Fibroblast of lung (primary cell): ENCODE data around the gene SLC24A3. TPM values are rescaled to one million over a fixed set of nuclear protein-coding genes. Genes with fewer than 3 reads are reported as not detected.
A peak's percentile ranks its signal among the peaks of the same experiment; 100 is the strongest.

Source experiments
- DNase-seq, 2 donors: peaks; one replicate each; pipeline versions ENCODE4 v3.0.0 to v3.0.0-alpha.2; 2010; ENCODE audit warnings: low read depth in 2 of 2
- H2AFZ ChIP-seq: 2 replicates; pipeline ENCODE4 v1.5.1; 2012; ENCODE audit warnings: low read length, control low read depth, inconsistent platforms
- H3K27ac ChIP-seq: 2 replicates; pipeline ENCODE4 v1.5.1; 2011; ENCODE audit warnings: low read length, control low read depth; ENCODE audit not compliant: insufficient read depth
- H3K27me3 ChIP-seq: 2 replicates; pipeline ENCODE4 v1.5.1; 2011; ENCODE audit warnings: mild to moderate bottlenecking, low read length; ENCODE audit not compliant: control insufficient read depth, insufficient read depth
- H3K36me3 ChIP-seq: 2 replicates; pipeline ENCODE4 v1.5.1; 2011; ENCODE audit warnings: low read length; ENCODE audit not compliant: control insufficient read depth, insufficient read depth
- H3K4me1 ChIP-seq: 2 replicates; pipeline ENCODE4 v1.5.1; 2011; ENCODE audit warnings: low read length; ENCODE audit not compliant: control insufficient read depth, insufficient read depth; ENCODE audit errors: extremely low read depth
- H3K4me2 ChIP-seq: 2 replicates; pipeline ENCODE4 v1.5.1; 2011; ENCODE audit warnings: low read length, control low read depth; ENCODE audit not compliant: insufficient read depth; ENCODE audit errors: extremely low read depth
- H3K4me3 ChIP-seq, 4 experiments: fragments of 200-600 bp in 1 of 4; sonication (generic) in 1 of 4; replicated peaks in 1 of 4; 2 replicates each; pipeline ENCODE4 v1.5.1; 2011 to 2016; ENCODE audit warnings: low read length in 4 of 4, low read depth in 3 of 4, mild to moderate bottlenecking in 3 of 4, control low read depth in 2 of 4, inconsistent platforms in 1 of 4, mixed read lengths in 1 of 4; ENCODE audit not compliant: insufficient read depth in 1 of 4; ENCODE audit errors: control extremely low read depth in 1 of 4
- H3K79me2 ChIP-seq: 2 replicates; pipeline ENCODE4 v1.5.1; 2012; ENCODE audit warnings: mild to moderate bottlenecking, low read length, inconsistent platforms; ENCODE audit not compliant: control insufficient read depth, insufficient read depth
- H3K9ac ChIP-seq: 2 replicates; pipeline ENCODE4 v1.5.1; 2011; ENCODE audit warnings: mild to moderate bottlenecking, low read length, control low read depth; ENCODE audit not compliant: insufficient read depth
- H3K9me3 ChIP-seq: 2 replicates; pipeline ENCODE4 v1.5.1; 2012; ENCODE audit warnings: low read depth, low read length; ENCODE audit not compliant: control insufficient read depth, insufficient read depth
- H4K20me1 ChIP-seq: 2 replicates; pipeline ENCODE4 v1.5.1; 2011; ENCODE audit warnings: low read length; ENCODE audit not compliant: control insufficient read depth, insufficient read depth; ENCODE audit errors: extremely low read depth
- EZH2 ChIP-seq: IDR thresholded peaks from 2 replicates; pipeline ENCODE4 v1.5.1; 2012; ENCODE audit warnings: low read length, control low read depth, mild to moderate bottlenecking; ENCODE audit errors: missing control alignments
- polyA plus RNA-seq, 2 donors: library from polyadenylated mRNA; depleted of rRNA in 1 of 2; stranded (reverse) in 1 of 2; unstranded in 1 of 2; fragments of >200 nt; gene quantifications; 2 replicates each; pipeline ENCODE4 v1.2.1, GENCODE V29; 2011 to 2012; ENCODE audit warnings: missing spikeins in 1 of 2
- total RNA-seq: library from RNA; depleted of rRNA; stranded (reverse); fragments of >200 nt; gene quantifications from 2 replicates; pipeline ENCODE4 v1.2.1, GENCODE V29; 2014
- TF ChIP-seq, protein P1 (sequence below), 2 donors: IDR thresholded peaks in 1 of 2; conservative IDR thresholded peaks in 1 of 2; 1 replicate in 1 of 2; 2 replicates in 1 of 2; pipeline ENCODE4 v1.5.1; 2011 to 2012; ENCODE audit warnings: low read length in 2 of 2, control low read depth in 1 of 2, inconsistent platforms in 1 of 2, low read depth in 1 of 2, mild to moderate bottlenecking in 1 of 2

SLC24A3 gene
- total and polyA plus RNA-seq, 2 donors (not counting 1 experiment from before 2014, with no cell fraction given) = 0.03 to 1.8 TPM

GRCh38 chr20:19449051-19449450, 236.6 kb downstream of the SLC24A3 start:
- H3K4me2 ChIP-seq = no peak overlapping the region
- H3K9me3 ChIP-seq = no peaks in the 10 kb centered on the region
- no peaks in the 10 kb centered on the region for H3K36me3 ChIP-seq
- H3K27ac ChIP-seq = no peak overlapping the region
- peak in 1 of 2 donors; percentile 6 for DNase-seq
- no peak for TF ChIP-seq EZH2
- TF ChIP-seq, protein P1, sequence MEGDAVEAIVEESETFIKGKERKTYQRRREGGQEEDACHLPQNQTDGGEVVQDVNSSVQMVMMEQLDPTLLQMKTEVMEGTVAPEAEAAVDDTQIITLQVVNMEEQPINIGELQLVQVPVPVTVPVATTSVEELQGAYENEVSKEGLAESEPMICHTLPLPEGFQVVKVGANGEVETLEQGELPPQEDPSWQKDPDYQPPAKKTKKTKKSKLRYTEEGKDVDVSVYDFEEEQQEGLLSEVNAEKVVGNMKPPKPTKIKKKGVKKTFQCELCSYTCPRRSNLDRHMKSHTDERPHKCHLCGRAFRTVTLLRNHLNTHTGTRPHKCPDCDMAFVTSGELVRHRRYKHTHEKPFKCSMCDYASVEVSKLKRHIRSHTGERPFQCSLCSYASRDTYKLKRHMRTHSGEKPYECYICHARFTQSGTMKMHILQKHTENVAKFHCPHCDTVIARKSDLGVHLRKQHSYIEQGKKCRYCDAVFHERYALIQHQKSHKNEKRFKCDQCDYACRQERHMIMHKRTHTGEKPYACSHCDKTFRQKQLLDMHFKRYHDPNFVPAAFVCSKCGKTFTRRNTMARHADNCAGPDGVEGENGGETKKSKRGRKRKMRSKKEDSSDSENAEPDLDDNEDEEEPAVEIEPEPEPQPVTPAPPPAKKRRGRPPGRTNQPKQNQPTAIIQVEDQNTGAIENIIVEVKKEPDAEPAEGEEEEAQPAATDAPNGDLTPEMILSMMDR (conservative IDR thresholded peaks at IDR 0.05 in 1 of 2, IDR thresholded peaks at IDR 0.05 in 1 of 2; ENCODE audit: low read depth in 1 of 2, low read length in 2 of 2) = no peak
- no peaks in the 10 kb centered on the region for H3K27me3 ChIP-seq
- no peaks in the 10 kb centered on the region for H3K79me2 ChIP-seq
- no peaks in the 10 kb centered on the region for H4K20me1 ChIP-seq
- no peak overlapping the region for H2AFZ ChIP-seq
- H3K9ac ChIP-seq = no peak overlapping the region
- H3K4me3 ChIP-seq = no peak overlapping the region
- H3K4me1 ChIP-seq = no peaks in the 10 kb centered on the region

DNA sequence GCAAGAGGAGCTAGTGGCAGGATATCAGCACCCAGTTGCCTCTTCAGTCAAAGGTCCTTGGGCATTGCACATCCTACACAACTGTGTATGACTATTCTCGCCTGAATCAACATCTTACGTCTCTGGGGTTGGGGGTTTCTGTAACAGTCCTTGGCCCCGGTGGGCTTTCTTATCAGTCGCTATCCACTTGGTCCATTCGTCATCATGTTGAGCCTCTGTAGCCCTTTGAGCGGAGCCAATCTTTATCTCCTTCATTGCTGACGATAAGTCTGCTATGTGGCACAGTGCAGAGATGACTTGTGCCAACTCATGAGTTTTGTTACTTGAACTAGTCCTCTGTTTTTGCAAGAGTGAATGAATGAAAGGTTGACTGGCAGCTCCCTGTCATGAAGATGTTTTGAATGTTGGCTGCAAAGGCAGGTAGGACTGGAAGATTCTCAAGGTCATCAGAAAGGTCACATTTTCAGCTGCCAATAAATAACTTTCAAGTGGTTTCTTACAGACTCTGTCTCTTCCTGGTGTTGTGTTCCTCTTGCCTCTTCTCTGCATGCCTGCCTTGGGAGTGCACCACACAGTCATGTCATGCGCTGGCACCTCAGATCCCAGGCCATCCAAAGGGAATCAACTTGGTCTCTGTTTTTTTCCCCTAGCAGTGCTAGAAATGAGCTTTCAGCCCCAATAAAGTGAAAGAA, 238.9 kb downstream of the SLC24A3 start:
- no peaks in the 10 kb centered on the region for H3K9me3 ChIP-seq
- no peaks in the 10 kb centered on the region for H3K36me3 ChIP-seq
- no peak overlapping the region for H3K9ac ChIP-seq
- H3K4me1 ChIP-seq = no peaks in the 10 kb centered on the region
- H3K4me2 ChIP-seq = no peak overlapping the region
- TF ChIP-seq, protein P1 (conservative IDR thresholded peaks at IDR 0.05 in 1 of 2, IDR thresholded peaks at IDR 0.05 in 1 of 2; ENCODE audit: low read depth in 1 of 2, low read length in 2 of 2) = no peak
- no peak for TF ChIP-seq EZH2
- H2AFZ ChIP-seq = no peak overlapping the region
- no peak for DNase-seq
- H4K20me1 ChIP-seq = no peaks in the 10 kb centered on the region
- H3K79me2 ChIP-seq = no peaks in the 10 kb centered on the region
- H3K27ac ChIP-seq = no peak overlapping the region
- H3K4me3 ChIP-seq = no peak overlapping the region
- no peaks in the 10 kb centered on the region for H3K27me3 ChIP-seq

DNA sequence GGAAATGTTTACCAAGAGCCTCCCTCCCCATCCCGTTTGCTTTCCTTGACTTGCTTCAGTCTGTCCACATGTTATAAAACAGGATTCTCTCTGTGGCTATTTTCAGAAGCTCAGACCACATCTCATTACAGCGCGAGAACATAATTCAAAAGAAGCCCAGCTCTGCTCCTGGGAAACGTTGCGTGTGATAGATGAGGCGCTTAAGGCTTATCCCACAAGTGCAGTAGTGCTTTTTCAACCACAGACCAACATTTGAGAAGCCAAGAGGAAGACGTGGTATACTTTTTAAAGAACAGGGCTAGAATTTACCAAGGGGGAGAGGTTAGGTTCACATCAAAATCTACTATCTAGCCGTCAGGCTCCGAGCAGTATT, 239.5 kb downstream of the SLC24A3 start:
- Histone ChIP-seq H3K4me3 (no peak overlapping the region), H3K9me3 (no peaks in the 10 kb centered on the region), H3K27me3 (no peaks in the 10 kb centered on the region), H3K79me2 (no peaks in the 10 kb centered on the region), H4K20me1 (no peaks in the 10 kb centered on the region), H3K4me1 (no peaks in the 10 kb centered on the region), H2AFZ (no peak overlapping the region), H3K9ac (no peak overlapping the region), H3K36me3 (no peaks in the 10 kb centered on the region), H3K4me2 (no peak overlapping the region), H3K27ac (no peak overlapping the region)
- no peak for DNase-seq
- TF ChIP-seq, protein P1 (conservative IDR thresholded peaks at IDR 0.05 in 1 of 2, IDR thresholded peaks at IDR 0.05 in 1 of 2; ENCODE audit: low read depth in 1 of 2, low read length in 2 of 2) = no peak
- TF ChIP-seq EZH2 = no peak
